NCI-H345 (cell line): ENCODE measurements around the gene ATP1A1.

ENCODE experiments used
- DNase-seq: peaks from one replicate; lab custom pipeline; 2025; lab: John Stamatoyannopoulos, UW

The ATP1A1 gene

DNA sequence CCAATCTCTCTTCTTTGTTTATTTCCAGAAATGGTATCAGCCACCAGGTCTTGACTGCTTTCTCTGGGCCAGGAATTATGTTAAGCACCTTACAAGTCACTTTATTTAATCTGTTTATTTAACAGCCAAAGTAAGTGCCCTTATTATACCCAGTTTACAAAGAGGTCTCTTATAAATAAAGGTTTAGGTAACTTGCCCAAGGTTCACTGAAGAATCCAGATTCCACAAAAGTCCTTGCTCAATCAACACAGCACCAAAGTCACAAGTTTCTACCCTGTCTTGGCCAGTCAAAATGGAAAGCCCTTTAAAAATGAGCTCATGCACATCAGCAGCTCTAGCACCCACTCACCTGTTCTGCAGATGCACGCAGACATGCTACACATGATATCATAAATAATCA lies 28.0 kb upstream of the ATP1A1 start:
- no peak for DNase-seq

DNA sequence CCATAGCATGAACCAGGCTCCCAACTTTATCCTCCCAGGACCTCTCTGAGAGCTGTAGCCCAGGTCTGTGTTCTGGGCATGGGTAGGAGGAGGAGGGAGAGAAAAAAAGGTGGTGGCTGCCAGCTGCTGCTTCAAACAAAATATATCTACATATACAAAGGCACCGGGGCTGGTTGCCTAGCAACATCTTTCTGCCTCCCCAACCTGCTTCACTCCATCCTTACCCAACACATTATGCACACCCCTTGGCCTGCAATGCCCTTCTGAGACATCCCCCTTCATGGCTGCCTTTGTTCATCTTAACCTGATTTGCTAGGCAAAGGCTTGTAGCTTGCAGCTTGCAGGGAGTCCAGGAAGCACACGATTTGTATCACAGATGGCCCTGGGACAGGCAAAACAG lies 27.2 kb upstream of the ATP1A1 start:
- DNase-seq = peak; percentile 63

DNA sequence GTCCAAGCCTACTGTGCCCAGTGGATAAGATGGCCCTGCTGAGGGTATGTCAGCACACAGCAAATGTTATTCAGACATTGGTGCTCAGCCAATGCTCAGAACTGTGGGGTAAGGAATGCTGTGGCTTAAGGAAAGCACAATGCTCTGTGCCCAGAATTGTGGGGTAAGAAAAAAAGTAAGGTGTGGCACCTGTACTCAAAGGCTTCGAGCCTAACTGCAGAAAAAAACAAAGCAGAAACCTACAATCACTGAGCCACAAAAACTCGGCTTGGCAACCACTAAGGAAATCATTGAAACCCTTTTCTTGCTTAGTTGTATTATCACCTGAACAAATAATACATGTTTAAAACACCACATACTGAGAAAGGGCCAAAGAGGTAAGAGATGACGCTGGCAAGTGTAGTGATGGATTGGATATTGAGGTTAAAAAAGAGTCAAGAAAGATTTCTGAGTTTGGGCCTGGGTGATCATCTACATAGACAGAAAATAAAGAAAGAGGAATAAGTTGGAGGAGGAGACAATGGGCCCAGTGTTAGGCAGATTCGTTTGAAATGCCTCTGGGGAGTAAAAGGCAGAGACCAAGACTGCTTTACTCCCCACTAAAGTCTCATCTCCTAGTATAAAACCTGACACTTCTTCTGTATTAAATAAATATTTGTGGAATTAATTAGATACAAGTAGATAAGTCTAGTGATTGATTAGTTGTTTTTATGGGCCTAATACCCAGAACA lies 25.9 kb upstream of the ATP1A1 start:
- no peak for DNase-seq

DNA sequence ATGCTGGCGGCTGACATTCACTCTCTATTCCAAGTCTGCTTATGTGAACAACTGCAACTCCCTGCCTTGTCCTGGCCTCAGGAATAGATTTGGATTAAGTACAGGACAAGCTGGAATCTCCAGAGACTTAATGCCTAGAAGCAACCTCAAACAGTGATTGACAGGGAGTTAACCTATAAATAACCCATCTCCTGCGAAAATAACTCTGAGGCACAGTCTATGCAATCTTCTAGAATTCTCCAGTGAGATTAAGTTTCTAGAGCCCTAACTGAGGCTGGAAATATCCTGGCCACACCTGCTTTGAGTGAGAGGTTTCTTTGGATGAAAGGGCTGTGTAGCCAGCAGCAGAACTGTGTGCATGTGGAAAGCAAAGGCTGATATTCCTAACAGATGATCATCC lies 25.3 kb upstream of the ATP1A1 start:
- no peak for DNase-seq

DNA sequence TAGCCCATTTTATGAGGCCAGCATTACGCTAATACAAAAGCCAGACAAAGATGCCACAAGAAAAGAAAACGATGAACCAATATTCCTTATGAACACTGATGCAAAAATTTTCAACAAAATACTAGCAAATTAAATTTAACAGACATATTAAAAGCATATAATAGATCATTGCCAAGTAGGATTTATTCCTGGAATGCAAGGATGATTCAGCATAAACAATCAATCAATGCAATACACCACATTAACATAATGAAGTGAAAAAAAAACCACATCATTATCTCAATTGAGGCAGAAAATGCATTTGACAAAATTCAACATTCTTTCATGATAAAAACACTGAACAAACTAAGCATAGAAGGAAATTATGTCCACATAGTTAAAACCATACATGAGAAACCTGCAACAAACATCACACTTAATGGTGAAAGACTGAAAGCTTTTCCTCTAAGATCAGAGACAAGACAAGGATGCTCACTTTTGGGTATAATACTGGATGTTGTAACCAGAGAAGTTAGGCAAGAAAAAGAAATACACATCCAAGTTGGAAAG lies 22.9 kb upstream of the ATP1A1 start:
- DNase-seq = no peak

DNA sequence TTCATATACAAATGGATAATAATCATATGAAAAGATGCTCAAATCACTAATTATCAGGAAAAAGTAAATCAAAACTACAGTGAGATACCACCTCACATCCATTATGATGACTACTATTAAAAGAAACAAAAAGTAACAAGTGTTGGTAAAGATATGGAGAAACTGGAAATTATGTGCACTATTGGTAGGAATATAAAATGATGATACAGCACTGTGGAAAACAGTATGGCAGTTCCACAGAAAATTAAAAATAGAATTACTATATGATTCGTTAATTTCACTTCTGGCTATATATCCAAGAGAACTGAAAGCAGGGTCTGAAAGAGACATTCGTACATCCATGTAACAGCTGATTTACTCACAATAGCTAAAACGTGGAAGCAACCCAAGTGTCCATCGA lies 21.1 kb upstream of the ATP1A1 start:
- no peak for DNase-seq

DNA sequence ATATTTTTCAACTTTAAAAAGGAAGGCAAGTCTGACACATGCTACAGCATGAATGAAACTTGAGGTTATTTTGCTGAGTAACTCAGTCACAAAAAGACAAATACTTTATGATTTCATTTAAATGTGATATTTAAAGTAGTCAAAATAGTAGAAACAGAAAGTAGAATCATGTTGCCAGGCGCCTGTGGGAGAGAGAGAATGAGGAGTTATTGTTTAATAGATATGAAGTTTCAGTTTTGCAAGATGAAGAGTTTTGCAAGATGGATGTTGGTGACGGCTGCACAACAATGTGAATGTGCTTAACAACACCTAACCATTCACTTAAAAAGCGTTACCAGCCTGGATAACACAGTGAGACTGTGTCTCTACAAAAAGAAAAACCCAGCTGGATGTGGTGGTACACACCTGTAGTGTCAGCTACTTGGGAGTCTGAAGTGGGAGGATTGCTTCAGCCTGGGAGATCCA lies 20.7 kb upstream of the ATP1A1 start:
- no peak for DNase-seq

DNA sequence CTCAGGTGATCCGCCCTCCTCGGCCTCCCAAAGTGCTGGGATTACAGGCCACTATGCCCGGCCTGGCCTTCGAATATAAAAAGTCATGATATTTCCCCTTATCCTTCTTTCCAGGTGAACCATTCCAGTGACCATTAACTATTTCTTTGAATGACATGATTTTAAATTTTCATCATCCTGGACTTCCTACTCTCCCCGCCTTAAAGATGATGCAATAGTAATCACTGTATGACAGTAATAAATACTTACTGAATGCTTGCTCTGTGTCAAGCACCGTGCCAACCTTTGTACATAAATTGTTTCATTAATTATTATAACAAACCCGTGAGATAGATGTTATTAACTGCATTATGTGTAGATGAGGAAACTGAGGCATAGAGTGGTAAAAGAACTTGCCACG lies 19.9 kb upstream of the ATP1A1 start:
- no peak for DNase-seq

DNA sequence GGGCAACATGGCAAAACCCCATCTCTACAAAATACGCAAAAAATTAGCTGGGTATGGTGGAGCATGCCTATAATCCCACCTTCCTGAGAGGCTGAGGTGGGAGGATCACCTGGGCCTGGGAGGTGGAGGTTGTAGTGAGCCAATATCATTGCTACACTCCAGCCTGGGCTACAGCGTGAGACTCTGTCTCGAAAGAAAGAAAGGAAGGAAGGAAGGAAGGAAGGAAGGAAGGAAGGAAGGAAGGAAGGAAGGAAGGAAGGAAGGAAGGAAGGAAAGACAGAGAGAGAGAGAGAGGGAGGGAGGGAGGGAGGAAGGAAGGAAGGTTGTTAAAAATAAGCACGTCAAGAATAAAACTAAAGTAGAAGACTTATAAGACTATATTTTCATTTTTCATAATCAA lies 17.0 kb upstream of the ATP1A1 start:
- no peak for DNase-seq

DNA sequence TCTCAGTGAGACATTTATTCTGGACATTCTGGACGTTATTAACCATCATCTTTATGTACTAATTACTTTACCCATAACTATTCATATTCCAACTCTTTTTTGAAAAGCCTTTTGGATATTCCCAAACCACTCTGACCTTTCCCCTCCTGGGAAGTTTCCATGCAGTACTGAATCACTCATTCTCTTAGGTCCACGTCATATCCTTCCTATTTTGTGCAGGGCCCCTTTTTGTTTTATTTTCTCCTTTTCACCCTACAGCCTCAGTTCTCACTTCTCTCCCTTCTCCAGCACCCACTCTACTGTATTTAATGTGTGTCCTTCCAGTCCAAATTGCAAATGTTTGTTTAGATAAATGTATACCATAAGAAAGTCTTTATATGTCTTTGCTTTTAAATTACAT lies 16.4 kb upstream of the ATP1A1 start:
- no peak for DNase-seq

DNA sequence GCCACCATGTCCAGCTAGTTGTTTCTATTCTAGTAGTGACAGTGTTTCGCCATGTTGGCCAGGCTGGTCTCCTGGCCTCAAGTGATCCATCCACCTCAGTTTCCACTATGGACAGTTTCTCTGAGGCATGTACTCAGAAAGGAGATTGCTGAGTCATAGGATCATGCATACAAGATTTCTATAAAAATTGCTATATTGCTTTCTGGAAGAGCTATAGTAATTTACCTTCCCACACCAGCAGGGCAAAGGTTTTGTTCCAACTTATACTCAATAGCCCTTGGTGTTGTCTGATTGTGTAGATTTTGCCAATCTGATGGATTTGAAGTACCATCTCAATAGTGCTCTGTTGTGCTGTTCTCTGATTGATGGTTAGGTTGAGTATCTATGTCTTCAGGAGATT lies 15.6 kb upstream of the ATP1A1 start:
- DNase-seq = no peak

DNA sequence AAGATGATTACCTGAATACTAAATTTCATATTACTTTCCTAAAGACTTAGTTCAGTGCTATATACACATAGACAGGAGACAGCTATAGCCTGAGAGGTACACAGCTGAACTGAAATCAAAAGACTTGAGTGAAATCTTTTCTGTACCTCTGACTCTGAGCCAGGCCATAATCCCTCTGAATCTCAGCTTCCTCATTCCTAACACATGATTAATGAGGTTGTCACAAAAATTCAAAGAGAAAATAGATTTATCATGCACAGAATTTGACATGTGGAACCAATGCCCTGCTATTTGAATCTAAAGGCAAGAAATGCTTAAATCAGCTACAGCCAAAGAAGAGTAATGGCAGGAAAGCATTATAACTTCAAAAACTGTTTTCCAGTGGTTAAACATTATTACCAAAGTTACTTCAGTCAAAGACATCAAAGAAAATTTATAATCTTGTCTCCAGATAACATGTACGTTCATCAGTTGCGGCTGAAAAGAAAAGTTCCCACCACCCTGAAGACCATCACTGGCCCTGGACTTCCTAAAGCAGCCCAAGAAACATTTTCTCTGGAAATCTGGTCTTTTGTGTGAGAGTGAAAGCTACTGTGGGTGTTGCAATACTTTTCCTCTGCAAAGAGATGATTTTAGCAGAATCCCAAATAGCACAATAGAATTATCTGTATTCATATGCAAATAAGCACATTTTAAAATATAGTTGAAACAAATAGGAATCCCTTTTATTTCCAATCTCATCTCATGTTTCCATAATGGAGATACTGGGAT lies 13.8 kb upstream of the ATP1A1 start:
- DNase-seq = no peak

DNA sequence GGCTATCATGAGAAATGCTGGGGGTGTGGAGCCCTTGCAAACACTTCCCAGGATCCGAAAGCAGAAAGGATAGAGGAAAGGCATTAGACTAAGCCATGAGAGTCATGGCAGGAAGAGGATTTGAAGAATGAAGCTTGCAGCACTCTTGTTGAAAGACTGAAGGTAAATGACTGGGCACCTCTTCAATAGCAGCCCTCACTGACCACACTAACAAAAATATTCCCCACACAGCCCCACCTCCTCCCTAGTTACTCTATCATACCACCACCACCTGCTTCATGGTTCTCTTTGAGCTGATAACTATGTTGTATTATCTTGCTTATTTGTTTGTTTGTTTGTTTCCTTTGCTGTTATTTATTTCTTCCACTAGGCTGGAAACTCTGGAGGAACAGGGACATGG lies 13.2 kb upstream of the ATP1A1 start:
- no peak for DNase-seq

DNA sequence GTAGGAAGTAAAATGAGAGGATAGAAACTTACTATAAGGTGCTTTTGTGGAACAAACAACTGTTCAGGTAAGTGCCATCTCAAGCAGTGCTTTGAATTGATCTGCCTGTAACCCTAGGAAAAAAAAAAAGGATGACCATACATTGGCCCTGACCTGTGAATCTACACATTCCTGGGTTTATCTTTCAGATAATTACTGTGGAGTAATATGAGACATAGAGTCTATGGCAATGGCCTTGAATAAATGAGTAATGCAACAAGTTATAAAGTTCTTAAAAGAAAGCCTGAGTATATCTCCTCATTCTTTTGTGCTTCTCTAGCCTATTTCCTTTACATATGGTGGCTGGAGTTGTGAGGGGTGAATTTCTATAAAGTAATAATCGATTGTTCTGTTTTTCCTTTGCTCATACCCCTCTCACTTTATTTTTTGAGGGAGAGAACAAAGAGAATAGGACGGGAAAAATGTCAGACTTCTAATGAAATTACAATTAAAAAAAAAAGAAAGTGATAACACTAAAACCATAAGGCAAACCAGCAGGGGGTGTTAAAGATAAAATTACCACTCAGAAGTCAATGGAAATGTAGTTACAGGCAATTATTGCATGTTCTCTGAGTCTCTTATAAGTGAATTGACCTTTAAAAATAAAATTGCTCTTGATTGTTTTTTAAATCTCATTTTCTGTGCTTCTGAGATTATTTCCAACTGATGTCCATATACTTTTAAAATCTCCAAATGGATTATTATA lies 12.4 kb upstream of the ATP1A1 start:
- DNase-seq = no peak

DNA sequence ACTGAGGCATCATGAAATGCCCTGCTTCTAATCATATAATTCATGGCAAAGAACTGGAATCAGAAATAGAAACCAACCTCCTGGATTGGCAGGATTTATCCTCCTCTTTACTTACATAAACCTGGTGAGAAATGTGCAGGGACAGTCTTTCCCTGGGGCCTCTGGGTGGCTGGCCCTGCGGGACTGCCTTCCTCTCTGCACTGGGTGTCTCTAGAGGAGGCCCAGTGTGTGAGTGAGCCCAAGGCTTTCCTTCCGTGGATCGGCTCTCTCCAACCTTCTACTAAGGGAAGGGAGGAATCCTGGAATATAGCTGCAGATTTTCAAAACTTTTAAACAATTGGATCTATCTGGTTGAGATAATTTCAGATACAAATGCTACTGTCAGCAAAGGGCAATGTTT lies 11.4 kb upstream of the ATP1A1 start:
- DNase-seq = no peak

DNA sequence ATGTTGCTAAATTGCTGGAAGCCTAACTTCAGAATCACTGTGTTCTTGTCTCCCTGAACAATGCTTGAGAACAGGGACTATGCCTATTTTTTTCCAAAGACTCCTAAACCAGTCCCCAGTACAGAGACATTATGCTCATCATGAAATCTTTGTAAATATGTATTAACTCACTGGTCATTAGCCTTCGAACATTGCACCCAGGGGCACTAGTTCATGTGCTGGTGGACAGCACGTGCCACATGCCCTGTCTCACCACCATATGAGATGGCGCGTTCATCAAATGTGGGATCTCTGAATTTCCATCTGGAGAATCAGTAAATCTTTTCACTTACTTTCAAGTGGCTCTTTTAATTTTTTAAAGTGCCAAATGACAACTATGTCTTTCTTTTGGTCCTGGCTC lies 11.0 kb upstream of the ATP1A1 start:
- DNase-seq = no peak

DNA sequence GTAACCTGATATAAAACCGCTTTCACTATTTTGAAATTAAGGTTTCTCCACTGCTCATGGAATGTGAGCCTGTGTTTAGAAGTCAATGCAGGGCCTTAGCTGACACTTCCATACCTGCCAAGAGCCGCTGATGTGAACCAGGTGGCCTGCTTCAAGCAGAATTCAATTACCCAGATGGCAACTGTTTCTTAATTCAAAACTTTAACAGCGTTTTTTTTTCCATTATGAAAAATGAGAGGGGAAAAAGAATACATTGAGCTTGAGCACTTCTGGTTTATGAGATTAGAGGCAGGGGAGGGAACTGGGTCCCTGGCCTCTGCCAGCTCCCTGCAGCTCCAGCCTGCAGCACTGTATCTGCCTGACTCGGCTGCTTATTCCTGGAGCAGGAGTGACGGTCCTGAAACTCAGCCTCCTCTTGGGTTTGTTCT lies 7.7 kb upstream of the ATP1A1 start:
- DNase-seq = no peak

DNA sequence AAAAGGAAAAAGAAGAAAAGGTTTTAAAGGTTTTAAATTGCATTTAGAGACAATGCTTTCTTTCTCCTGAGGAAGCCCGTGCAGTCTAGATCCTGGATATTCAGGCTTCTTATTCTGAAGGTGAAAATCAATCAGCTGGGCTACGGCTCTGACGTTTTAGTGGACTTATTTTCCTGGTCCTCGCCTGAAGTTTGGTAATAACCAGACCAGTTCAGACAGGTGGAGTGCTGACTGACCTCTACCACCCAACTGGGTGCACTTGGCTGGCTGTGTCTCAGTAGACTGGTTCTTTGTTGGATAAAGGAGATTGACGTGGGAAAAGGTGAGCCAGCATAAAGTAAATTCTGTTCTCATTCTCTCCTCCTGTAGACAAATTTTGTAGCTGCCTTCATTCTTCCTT lies 7.2 kb upstream of the ATP1A1 start:
- no peak for DNase-seq

DNA sequence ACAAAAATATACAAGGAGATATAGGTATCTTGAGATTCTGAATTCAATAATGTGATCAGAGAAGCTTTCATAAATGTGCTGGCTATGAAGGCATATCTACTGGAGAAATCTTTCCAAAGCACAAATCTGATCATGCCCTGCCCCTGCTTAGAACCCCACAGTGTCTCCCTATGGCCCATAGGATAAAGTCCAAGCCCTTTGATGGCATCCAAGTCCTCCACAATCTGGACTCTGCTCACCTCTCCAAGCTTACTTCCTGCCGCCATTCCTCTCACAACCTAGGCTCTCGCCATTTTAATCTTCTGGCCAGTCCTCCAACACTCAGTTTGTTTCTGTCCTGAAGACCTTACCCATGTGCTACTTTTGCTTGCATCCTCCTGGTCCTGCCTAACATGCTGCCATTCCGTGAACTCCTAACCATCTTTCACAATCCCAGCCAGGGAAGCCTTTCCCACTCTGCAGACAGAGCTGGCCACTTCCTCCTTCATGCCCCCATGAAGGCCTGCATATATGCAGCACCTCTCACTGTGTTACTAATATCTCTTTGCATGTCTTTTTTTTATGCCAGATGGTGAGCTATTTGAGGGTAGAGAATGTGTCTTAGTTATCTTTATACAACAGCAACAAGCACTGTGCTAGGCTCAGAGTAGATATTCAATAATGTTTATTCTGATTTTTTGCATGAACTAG lies 5.6 kb upstream of the ATP1A1 start:
- DNase-seq = no peak

DNA sequence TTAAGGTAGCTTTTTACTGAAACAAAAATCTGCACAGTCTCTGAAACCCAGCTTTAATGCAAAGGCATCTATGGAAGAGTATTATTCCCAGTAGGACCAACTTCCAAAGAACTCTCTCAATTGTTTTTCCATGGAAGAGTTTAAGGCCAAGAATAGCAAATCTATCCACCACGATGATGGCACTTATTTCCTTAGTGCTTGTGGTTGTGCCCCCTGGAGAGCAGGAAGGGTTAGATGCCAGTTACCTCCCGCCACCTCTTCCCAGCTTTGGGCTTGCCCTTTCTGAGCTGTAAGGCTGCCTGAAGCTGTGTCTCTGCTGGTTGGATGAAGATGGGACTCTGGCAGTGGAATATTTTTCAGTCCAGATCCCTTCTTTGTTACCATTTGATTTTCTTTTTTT lies 4.8 kb upstream of the ATP1A1 start:
- DNase-seq = no peak

DNA sequence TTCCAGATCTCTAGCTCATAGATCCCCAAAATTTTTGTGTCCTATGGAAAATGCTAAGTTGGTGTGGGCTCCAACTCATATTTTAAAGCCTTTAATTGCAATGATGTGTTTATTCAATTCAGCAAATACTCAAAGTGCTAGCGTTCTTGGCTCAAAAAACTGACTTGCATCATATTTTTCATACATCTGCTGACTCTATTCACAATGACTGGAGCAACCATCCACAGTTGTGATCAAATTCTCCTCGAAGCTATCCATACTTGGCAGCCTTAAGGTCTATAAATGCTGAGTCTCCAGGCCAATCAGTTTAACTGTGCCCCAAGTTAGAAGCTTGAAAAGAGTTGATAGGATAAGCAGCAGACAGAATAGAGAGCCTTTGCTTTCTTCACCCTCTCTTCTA lies 2.9 kb upstream of the ATP1A1 start:
- DNase-seq = no peak

DNA sequence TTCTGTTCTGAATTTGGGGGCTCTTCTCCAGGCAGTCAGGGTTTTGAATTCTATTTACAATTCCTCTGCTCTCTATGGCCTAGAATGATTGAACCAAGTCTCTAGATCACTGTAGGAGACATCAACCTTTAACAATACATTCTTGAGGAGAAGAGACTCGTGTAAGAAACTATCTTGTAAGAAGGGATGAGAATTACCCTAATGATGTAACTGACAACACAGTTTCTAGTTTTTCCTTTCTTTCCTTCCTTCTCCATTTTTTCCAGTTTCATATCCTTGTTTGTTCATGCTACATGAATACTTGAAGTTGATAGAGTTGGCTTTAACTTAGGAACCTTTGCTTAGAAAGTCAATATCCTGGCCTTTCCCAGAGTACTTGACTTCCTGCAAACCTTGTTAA lies 1.3 kb upstream of the ATP1A1 start:
- no peak for DNase-seq
